ENCODE data around the gene TSTD1. TPM values are rescaled to one million over a fixed set of nuclear protein-coding genes. Genes with fewer than 3 reads are reported as not detected.

The TSTD1 gene
- total RNA-seq, 1 donor from 2014 or later: 24.2 TPM

- Mint-ChIP-seq H3K4me1 (ENCODE audit: low read depth, unreplicated experiment) (no peaks in the 10 kb centered on the region), H3K36me3 (ENCODE audit: unreplicated experiment) (no peaks in the 10 kb centered on the region), H3K27me3 (ENCODE audit: unreplicated experiment) (no peaks in the 10 kb centered on the region), H3K9me3 (ENCODE audit: unreplicated experiment) (no peaks in the 10 kb centered on the region), H3K27ac (ENCODE audit: unreplicated experiment) (no peak overlapping the region), H3K4me3 (ENCODE audit: unreplicated experiment) (no peak overlapping the region)
- no peak for DNase-seq
- TF ChIP-seq CTCF (IDR thresholded peaks at IDR 0.05; ENCODE audit: partially characterized antibody, unreplicated experiment): no peak
Observed at GRCh38 chr1:161001525-161001924, 37.2 kb downstream of the TSTD1 start.

- TF ChIP-seq CTCF (IDR thresholded peaks at IDR 0.05; ENCODE audit: partially characterized antibody, unreplicated experiment): no peak
- Mint-ChIP-seq H3K27ac (ENCODE audit: unreplicated experiment) (no peak overlapping the region), H3K4me3 (ENCODE audit: unreplicated experiment) (no peak overlapping the region), H3K9me3 (ENCODE audit: unreplicated experiment) (no peaks in the 10 kb centered on the region), H3K27me3 (ENCODE audit: unreplicated experiment) (no peaks in the 10 kb centered on the region), H3K36me3 (ENCODE audit: unreplicated experiment) (no peaks in the 10 kb centered on the region), H3K4me1 (ENCODE audit: low read depth, unreplicated experiment) (no peaks in the 10 kb centered on the region)
- DNase-seq: no peak
Observed at GRCh38 chr1:161000736-161001480, 37.9 kb downstream of the TSTD1 start.

GRCh38 chr1:160999376-160999775 lies 39.4 kb downstream of the TSTD1 start:
- DNase-seq: no peak
- Mint-ChIP-seq H3K4me3 (ENCODE audit: unreplicated experiment) (no peak overlapping the region), H3K9me3 (ENCODE audit: unreplicated experiment) (no peaks in the 10 kb centered on the region), H3K27ac (ENCODE audit: unreplicated experiment) (no peak overlapping the region), H3K36me3 (ENCODE audit: unreplicated experiment) (no peaks in the 10 kb centered on the region), H3K27me3 (ENCODE audit: unreplicated experiment) (no peaks in the 10 kb centered on the region), H3K4me1 (ENCODE audit: low read depth, unreplicated experiment) (no peaks in the 10 kb centered on the region)
- no peak for TF ChIP-seq CTCF (IDR thresholded peaks at IDR 0.05; ENCODE audit: partially characterized antibody, unreplicated experiment)

- no peaks in the 10 kb centered on the region for H3K36me3 Mint-ChIP-seq (ENCODE audit: unreplicated experiment)
- H3K27ac Mint-ChIP-seq (ENCODE audit: unreplicated experiment): no peak overlapping the region
- TF ChIP-seq CTCF (IDR thresholded peaks at IDR 0.05; ENCODE audit: partially characterized antibody, unreplicated experiment): peak; percentile 23
- peak; percentile 46 for DNase-seq
- no peaks in the 10 kb centered on the region for H3K27me3 Mint-ChIP-seq (ENCODE audit: unreplicated experiment)
- H3K4me1 Mint-ChIP-seq (ENCODE audit: low read depth, unreplicated experiment): no peaks in the 10 kb centered on the region
- no peak overlapping the region for H3K4me3 Mint-ChIP-seq (ENCODE audit: unreplicated experiment)
- no peaks in the 10 kb centered on the region for H3K9me3 Mint-ChIP-seq (ENCODE audit: unreplicated experiment)
Observed at GRCh38 chr1:160997323-160998038, 41.3 kb downstream of the TSTD1 start.

GRCh38 chr1:160996178-160996577 lies 42.6 kb downstream of the TSTD1 start:
- no peak overlapping the region for H3K27ac Mint-ChIP-seq (ENCODE audit: unreplicated experiment)
- TF ChIP-seq CTCF (IDR thresholded peaks at IDR 0.05; ENCODE audit: partially characterized antibody, unreplicated experiment): no peak
- H3K36me3 Mint-ChIP-seq (ENCODE audit: unreplicated experiment): no peaks in the 10 kb centered on the region
- no peaks in the 10 kb centered on the region for H3K4me1 Mint-ChIP-seq (ENCODE audit: low read depth, unreplicated experiment)
- no peak for DNase-seq
- H3K9me3 Mint-ChIP-seq (ENCODE audit: unreplicated experiment): no peaks in the 10 kb centered on the region
- no peaks in the 10 kb centered on the region for H3K27me3 Mint-ChIP-seq (ENCODE audit: unreplicated experiment)
- H3K4me3 Mint-ChIP-seq (ENCODE audit: unreplicated experiment): no peak overlapping the region

All from glutamatergic neuron (in vitro differentiated cells).